Vagina (tissue), 2 donors: ENCODE data around the gene HOXA6. TPM values are rescaled to one million over a fixed set of nuclear protein-coding genes. Genes with fewer than 3 reads are reported as not detected.

Experiments used
- DNase-seq, 2 donors: peaks; one replicate each; pipeline ENCODE4 v3.0.0-alpha.2; 2017; ENCODE audit errors: extremely low spot score in 2 of 2
- H3K27ac ChIP-seq: fragments of 200-600 bp; sonication (generic); one replicate; pipeline ENCODE4 v1.5.1; 2019
- H3K27me3 ChIP-seq: fragments of 200-600 bp; sonication (generic); one replicate; pipeline ENCODE4 v1.5.1; 2019
- H3K36me3 ChIP-seq, 2 donors: fragments of 200-600 bp; sonication (generic); one replicate each; pipeline ENCODE4 v1.5.1; 2017 to 2019
- H3K4me1 ChIP-seq: fragments of 200-600 bp; sonication (generic); one replicate; pipeline ENCODE4 v1.5.1; 2019
- H3K4me3 ChIP-seq, 2 donors: fragments of 200-600 bp; sonication (generic); 1 replicate in 1 of 2; 2 replicates in 1 of 2; pipeline ENCODE4 v1.5.1; 2016 to 2019
- H3K9me3 ChIP-seq: fragments of 200-600 bp; sonication (generic); one replicate; pipeline ENCODE4 v1.5.1; 2019
- POLR2A ChIP-seq, 2 donors: fragments of 450-650 bp; IDR thresholded peaks; one replicate each; pipeline ENCODE4 v1.6.1; 2017; ENCODE audit warnings: antibody characterized with exemption in 2 of 2, mild to moderate bottlenecking in 2 of 2, moderate library complexity in 2 of 2
- POLR2AphosphoS5 ChIP-seq, 2 donors: sonication (generic); formaldehyde crosslinking; IDR thresholded peaks; one replicate each; pipeline ENCODE4 v1.9.0; 2017; ENCODE audit warnings: antibody characterized with exemption in 2 of 2, mild to moderate bottlenecking in 2 of 2, low read depth in 1 of 2; ENCODE audit not compliant: insufficient read depth in 1 of 2
- intact Hi-C: fragments of 100-400 bp; cut with DNase I; formaldehyde crosslinking; loops from one replicate; pipeline ENCODE4 v1.15.1; 2023
- total RNA-seq: library from RNA; depleted of rRNA; stranded (reverse); fragments of >200 nt; gene quantifications from one replicate; pipeline ENCODE4 v1.2.3, GENCODE V29; 2016
- TF ChIP-seq, protein P1 (sequence below), 3 experiments: fragments of 450-650 bp in 2 of 3; fragments of 200-600 bp in 1 of 3; sonication (generic) in 1 of 3; IDR thresholded peaks; one replicate each; pipeline ENCODE4 v1.5.1; 2017 to 2019; ENCODE audit warnings: antibody characterized with exemption in 3 of 3, mild to moderate bottlenecking in 2 of 3, moderate library complexity in 2 of 3

Gene HOXA6
- total RNA-seq, 1 donor from 2014 or later: 1.7 TPM

DNA sequence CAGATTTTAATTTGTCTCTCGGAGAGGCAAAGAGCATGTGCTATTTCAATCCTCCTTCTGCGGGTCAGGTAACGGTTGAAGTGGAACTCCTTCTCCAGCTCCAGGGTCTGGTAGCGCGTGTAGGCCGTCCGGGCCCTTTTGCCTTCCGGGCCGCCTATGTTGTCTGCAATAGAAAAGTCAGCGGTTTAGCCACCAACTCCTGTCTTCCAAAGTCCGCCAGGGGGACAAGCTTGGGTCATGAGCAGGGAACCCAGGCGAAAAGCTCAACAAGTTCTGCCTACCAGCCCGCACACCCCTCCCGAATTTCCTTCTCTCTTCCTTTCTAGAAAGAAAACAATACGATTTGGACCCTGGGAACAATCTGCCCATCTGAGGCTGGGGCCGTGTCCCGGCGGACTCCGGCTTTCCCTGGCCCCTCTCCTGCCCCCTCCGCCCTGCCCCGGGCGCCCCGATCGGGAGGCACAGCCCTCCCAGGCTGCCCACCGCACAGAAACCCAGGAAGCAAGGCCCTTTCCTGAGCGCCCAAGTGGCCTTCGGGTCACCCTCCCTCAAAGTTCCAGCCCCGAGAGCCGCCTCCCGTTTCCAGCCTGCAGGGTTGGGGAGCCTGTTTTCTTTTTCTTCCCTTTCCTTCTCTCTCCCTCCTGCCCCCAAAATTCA is 5.5 kb downstream of the HOXA6 start:
- DNase-seq: no peak

DNA sequence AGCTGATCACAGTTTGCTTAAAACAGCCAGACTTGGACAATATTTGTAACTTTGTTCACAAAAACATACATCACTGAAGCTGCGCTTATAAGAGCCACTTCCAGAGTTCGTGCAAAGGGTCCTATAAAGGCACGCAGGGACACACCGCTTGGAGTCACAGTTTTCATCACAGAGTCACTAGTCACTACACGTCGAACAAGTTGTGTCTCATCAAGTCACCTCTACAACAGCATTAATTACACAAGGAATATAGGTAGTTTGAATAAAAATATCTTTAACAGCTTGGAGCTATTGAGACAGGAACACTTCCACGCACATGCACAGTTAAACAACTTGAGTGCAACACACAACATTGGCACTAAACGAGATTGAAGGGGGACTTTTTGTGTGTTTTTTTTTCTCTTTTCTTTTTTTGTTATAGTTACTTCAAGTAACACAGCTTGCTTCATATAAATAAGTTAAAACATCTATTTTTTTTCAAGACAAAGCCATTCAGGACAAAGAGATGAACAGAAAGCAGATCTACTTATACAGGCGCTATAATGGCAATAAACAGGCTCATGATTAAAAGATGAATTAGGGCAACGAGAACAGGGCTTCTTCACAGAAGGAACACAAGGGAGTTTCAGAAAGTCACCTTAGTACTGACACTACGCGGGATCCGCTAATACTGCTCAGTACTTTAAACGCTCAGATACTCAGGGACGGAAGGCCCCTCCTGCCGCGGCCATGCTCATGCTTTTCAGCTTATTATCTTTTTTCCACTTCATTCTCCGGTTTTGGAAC is 6.2 kb downstream of the HOXA6 start:
- DNase-seq: no peak
- Histone ChIP-seq H3K27ac (no peak overlapping the region), H3K4me1 (peaks cover 8% of the 10 kb centered on the region), H3K4me3 (no peak overlapping the region), H3K27me3 (no peaks in the 10 kb centered on the region), H3K9me3 (no peaks in the 10 kb centered on the region), H3K36me3 (peaks cover 0 to 11% of the 10 kb centered on the region in 2 donors)
- intact Hi-C loops: no loop called here
- no peak for TF ChIP-seq POLR2A (IDR thresholded peaks at IDR 0.05)
- TF ChIP-seq, protein P1, sequence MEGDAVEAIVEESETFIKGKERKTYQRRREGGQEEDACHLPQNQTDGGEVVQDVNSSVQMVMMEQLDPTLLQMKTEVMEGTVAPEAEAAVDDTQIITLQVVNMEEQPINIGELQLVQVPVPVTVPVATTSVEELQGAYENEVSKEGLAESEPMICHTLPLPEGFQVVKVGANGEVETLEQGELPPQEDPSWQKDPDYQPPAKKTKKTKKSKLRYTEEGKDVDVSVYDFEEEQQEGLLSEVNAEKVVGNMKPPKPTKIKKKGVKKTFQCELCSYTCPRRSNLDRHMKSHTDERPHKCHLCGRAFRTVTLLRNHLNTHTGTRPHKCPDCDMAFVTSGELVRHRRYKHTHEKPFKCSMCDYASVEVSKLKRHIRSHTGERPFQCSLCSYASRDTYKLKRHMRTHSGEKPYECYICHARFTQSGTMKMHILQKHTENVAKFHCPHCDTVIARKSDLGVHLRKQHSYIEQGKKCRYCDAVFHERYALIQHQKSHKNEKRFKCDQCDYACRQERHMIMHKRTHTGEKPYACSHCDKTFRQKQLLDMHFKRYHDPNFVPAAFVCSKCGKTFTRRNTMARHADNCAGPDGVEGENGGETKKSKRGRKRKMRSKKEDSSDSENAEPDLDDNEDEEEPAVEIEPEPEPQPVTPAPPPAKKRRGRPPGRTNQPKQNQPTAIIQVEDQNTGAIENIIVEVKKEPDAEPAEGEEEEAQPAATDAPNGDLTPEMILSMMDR (IDR thresholded peaks at IDR 0.05): no peak
- TF ChIP-seq POLR2AphosphoS5 (IDR thresholded peaks at IDR 0.05; ENCODE audit: insufficient read depth in 1 of 2, low read depth in 1 of 2): no peak

More for the DNA sequence above, 5.5 kb downstream of the HOXA6 start:
- H3K36me3 ChIP-seq: peaks cover 0 to 11% of the 10 kb centered on the region in 2 donors
- no peak overlapping the region for H3K27ac ChIP-seq
- TF ChIP-seq, protein P1 (IDR thresholded peaks at IDR 0.05): no peak
- TF ChIP-seq POLR2AphosphoS5 (IDR thresholded peaks at IDR 0.05; ENCODE audit: insufficient read depth in 1 of 2, low read depth in 1 of 2): no peak
- TF ChIP-seq POLR2A (IDR thresholded peaks at IDR 0.05): no peak
- intact Hi-C loops: no loop called here
- no peaks in the 10 kb centered on the region for H3K27me3 ChIP-seq
- H3K4me1 ChIP-seq: peaks cover 8% of the 10 kb centered on the region
- H3K4me3 ChIP-seq: peak overlapping the region in 1 of 2 donors; percentile 41
- H3K9me3 ChIP-seq: no peaks in the 10 kb centered on the region

DNA sequence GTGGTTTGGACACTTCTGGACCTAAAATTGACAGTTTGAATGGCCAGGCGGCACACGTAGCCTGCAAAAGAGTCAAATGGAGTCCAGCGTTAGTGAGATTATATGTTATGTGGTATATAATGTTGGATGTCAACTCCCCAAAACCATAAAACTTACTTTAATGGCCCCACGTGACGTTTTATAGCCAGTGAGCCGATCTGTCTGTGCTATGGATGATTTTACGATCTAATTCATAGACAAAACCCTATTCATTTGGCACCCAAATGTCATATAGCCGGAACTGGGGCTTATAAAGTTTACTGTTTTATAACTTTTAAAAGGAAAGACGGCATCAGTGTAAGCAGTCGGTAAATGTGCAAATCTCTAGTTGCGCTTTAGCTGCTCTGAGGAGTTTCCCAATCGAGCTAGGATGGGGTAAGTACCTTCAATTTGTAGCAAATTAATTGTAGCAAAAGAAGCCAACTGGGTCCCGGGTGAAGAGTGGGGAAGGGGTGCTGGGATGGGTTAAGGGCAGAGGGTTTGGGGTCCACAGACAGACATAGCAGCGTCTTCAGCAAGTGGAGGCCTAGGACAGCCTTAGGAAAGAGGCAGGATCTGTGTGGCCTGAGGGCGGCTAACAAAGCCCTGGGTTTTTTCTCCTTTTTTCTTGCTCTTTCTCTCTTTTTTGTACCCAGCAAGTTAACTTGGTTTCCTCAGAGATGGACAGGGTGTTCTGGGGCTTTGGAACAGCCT is 7.3 kb downstream of the HOXA6 start:
- DNase-seq: no peak
- peaks cover 0 to 11% of the 10 kb centered on the region in 2 donors for H3K36me3 ChIP-seq
- no peak for TF ChIP-seq POLR2A (IDR thresholded peaks at IDR 0.05)
- TF ChIP-seq, protein P1 (IDR thresholded peaks at IDR 0.05): no peak
- peaks cover 8% of the 10 kb centered on the region for H3K4me1 ChIP-seq
- no peaks in the 10 kb centered on the region for H3K27me3 ChIP-seq
- no peak overlapping the region for H3K4me3 ChIP-seq
- intact Hi-C loops: no loop called here
- no peak overlapping the region for H3K27ac ChIP-seq
- no peaks in the 10 kb centered on the region for H3K9me3 ChIP-seq

DNA sequence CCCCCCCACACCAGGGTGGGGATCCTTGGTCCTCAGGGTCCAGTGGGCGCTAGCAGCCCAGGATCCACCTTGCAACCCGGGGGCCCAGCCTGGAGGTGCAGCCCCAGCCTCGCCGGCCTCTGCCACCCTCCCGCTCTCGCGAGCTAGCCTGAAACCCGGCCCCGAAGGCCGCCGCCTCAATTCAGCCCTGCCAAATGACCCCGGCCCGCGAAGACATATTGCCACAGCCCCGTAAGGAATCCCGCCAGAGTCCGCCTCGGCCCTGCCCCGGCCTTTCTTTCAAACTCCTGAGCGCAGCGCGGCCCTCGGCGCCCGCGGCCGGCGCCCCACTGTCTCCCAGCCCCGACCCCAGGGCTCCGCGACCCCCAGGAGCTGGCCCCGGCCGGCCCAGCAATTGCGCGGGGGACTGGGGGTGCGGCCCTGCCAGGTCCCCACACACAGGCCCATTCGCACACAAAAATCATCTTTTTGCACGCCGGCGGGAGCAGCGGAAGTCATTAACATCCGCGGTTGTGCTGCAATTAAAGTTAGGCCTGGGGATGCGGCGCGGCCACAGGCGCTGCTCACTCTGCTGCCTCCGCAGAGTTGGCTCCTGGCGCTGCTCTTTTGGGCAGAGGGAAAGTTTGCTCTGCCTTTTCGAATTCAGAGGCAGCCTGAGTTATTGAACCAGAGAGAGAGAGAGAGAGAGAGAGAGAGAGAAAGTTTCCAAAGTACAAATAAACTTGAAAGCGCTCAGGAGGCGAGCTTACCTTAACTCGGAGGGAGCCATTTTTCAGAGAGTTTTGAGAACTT is 8.0 kb downstream of the HOXA6 start:
- no peak for DNase-seq
- intact Hi-C loops: no loop called here

More for the DNA sequence above, 8.0 kb downstream of the HOXA6 start:
- peaks cover 0 to 9% of the 10 kb centered on the region in 2 donors for H3K36me3 ChIP-seq
- TF ChIP-seq, protein P1 (IDR thresholded peaks at IDR 0.05): no peak
- TF ChIP-seq POLR2AphosphoS5 (IDR thresholded peaks at IDR 0.05; ENCODE audit: insufficient read depth in 1 of 2, low read depth in 1 of 2) (no peak), POLR2A (IDR thresholded peaks at IDR 0.05) (no peak)
- no peaks in the 10 kb centered on the region for H3K27me3 ChIP-seq
- peaks cover 8% of the 10 kb centered on the region for H3K4me1 ChIP-seq
- no peaks in the 10 kb centered on the region for H3K9me3 ChIP-seq
- H3K27ac ChIP-seq: no peak overlapping the region
- peak overlapping the region in 1 of 2 donors; percentile 23 for H3K4me3 ChIP-seq
